GM12892 (cell line): ENCODE data around the gene LPIN3.

Experiments
- POLR2A ChIP-seq: IDR thresholded peaks from 2 replicates; pipeline ENCODE4 v1.6.1; 2011; ENCODE audit warnings: low read depth, low read length, control low read depth
- POLR2AphosphoS5 ChIP-seq: IDR thresholded peaks from 2 replicates; pipeline ENCODE4 v1.6.1; 2011; ENCODE audit warnings: low read depth, low read length, control low read depth

DNA sequence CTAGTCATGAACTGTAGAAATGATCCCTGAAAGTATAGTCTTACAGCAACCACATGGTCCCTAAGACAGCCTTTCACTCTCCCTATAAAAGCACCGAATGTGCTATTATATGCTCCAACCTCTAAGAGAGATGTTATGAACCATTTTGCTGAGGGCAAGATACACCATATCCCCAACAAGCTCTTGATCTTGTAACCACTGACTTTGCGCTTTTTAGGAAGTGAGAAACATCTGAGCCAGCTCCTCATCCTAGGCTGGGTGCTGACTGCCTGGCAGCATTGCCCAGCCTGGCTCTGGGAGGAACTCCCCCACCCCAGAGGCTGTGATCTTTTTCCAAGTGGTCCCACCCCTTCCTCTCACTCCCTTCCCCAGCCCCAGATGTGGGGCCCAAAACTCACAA, 29.1 kb downstream of the LPIN3 start:
- TF ChIP-seq POLR2A = no peak
- TF ChIP-seq POLR2AphosphoS5 = no peak
